C4-2B (cell line): Measurements from ENCODE around the gene C9.

Experiments used
- H3K27ac ChIP-seq: fragments of 450-650 bp; 2 replicates; pipeline ENCODE4 v1.5.1; 2017
- CTCF ChIP-seq: fragments of 450-650 bp; conservative IDR thresholded peaks from 2 replicates; pipeline ENCODE4 v1.5.1; 2017; ENCODE audit warnings: mild to moderate bottlenecking
- ZFX ChIP-seq: fragments of 450-650 bp; IDR thresholded peaks from 2 replicates; pipeline ENCODE4 v1.6.1; 2017

C9 gene

GRCh38 chr5:39370555-39371366 lies 6.5 kb upstream of the C9 start:
- no peak for TF ChIP-seq ZFX
- no peak for TF ChIP-seq CTCF
- H3K27ac ChIP-seq = no peak overlapping the region

- no peak for TF ChIP-seq ZFX
- no peak for TF ChIP-seq CTCF
- no peak overlapping the region for H3K27ac ChIP-seq
Observed at GRCh38 chr5:39369123-39369815, 5.0 kb upstream of the C9 start.

- no peak for TF ChIP-seq CTCF
- TF ChIP-seq ZFX = no peak
- no peak overlapping the region for H3K27ac ChIP-seq
Observed at GRCh38 chr5:39368116-39368515, 3.8 kb upstream of the C9 start.

GRCh38 chr5:39367711-39368110 lies 3.4 kb upstream of the C9 start:
- TF ChIP-seq CTCF = no peak
- no peak for TF ChIP-seq ZFX
- no peak overlapping the region for H3K27ac ChIP-seq

GRCh38 chr5:39363217-39363616 lies 1.1 kb downstream of the C9 start:
- no peak for TF ChIP-seq CTCF
- no peak for TF ChIP-seq ZFX
- no peak overlapping the region for H3K27ac ChIP-seq

GRCh38 chr5:39362646-39363045 lies 1.6 kb downstream of the C9 start:
- no peak for TF ChIP-seq CTCF
- no peak for TF ChIP-seq ZFX
- H3K27ac ChIP-seq = no peak overlapping the region

- H3K27ac ChIP-seq = no peak overlapping the region
Observed at GRCh38 chr5:39361306-39361705, 3.0 kb downstream of the C9 start.

More at GRCh38 chr5:39361306-39361705, 3.0 kb downstream of the C9 start:
- no peak for TF ChIP-seq CTCF
